AG09309 (cell line): ENCODE data around the gene PEAK3.

Experiments used
- DNase-seq: peaks from one replicate; pipeline ENCODE4 v3.0.0-alpha.2; 2010; ENCODE audit warnings: low read depth
- H3K4me3 ChIP-seq: 2 replicates; pipeline ENCODE4 v1.5.1; 2011; ENCODE audit warnings: mild to moderate bottlenecking, low read depth, low read length, moderate library complexity; ENCODE audit not compliant: control insufficient read depth
- CTCF ChIP-seq: IDR thresholded peaks from 2 replicates; pipeline ENCODE4 v1.5.1; 2011; ENCODE audit warnings: mild to moderate bottlenecking, low read depth, low read length, inconsistent platforms; ENCODE audit not compliant: insufficient read depth, control insufficient read depth; ENCODE audit errors: missing control alignments

Gene PEAK3

GRCh38 chr19:2229103-2230032, 52.6 kb downstream of the PEAK3 start:
- no peak for TF ChIP-seq CTCF
- no peak for DNase-seq
- no peak overlapping the region for H3K4me3 ChIP-seq

- DNase-seq: no peak
- no peak overlapping the region for H3K4me3 ChIP-seq
Observed at GRCh38 chr19:2228157-2229030, 53.6 kb downstream of the PEAK3 start.

GRCh38 chr19:2227415-2228156, 54.4 kb downstream of the PEAK3 start:
- DNase-seq: no peak
- no peak for TF ChIP-seq CTCF
- H3K4me3 ChIP-seq: no peak overlapping the region

More at GRCh38 chr19:2228157-2229030, 53.6 kb downstream of the PEAK3 start:
- TF ChIP-seq CTCF: no peak

GRCh38 chr19:2226840-2227360, 55.1 kb downstream of the PEAK3 start:
- no peak for TF ChIP-seq CTCF

GRCh38 chr19:2226051-2226839, 55.7 kb downstream of the PEAK3 start:
- no peak for TF ChIP-seq CTCF
- DNase-seq: no peak
- no peak overlapping the region for H3K4me3 ChIP-seq

More at GRCh38 chr19:2226840-2227360, 55.1 kb downstream of the PEAK3 start:
- DNase-seq: no peak
- H3K4me3 ChIP-seq: no peak overlapping the region
